Endothelial cell of umbilical vein (primary cell): Measurements from ENCODE around the gene SPECC1L. TPM values are rescaled to one million over a fixed set of nuclear protein-coding genes. Genes with fewer than 3 reads are reported as not detected.

Source experiments
- BruUV-seq: library from RNA; stranded (reverse); fragments of 400-500 nt; replicated peaks from 2 replicates; lab custom pipeline; 2021; lab: Mats Ljungman, UMichigan
- CTCF ChIA-PET: fragments of 300-600, 350-600 bp; sonication (Branson Sonifier 250); formaldehyde crosslinking; loops from one replicate; lab custom pipeline; 2021; ENCODE audit warnings: antibody characterized with exemption, inconsistent platforms; lab: Charles Lee
- POLR2A ChIA-PET: fragments of 300-600, 350-600 bp; sonication (Branson Sonifier 250); formaldehyde crosslinking; loops from one replicate; lab custom pipeline; 2021; ENCODE audit warnings: antibody characterized with exemption, inconsistent platforms; lab: Charles Lee
- DNase-seq: peaks from one replicate; pipeline ENCODE4 v3.0.0-alpha.2; 2011; ENCODE audit warnings: low read depth, low spot score
- FAIRE-seq: peaks from 2 replicates; lab custom pipeline; 2011; peaks lifted over from hg19 to GRCh38; lab: Jason Lieb, UNC
- H2AFZ ChIP-seq: 2 replicates; pipeline ENCODE4 v1.6.0; 2012; ENCODE audit warnings: low read depth, low read length, control low read depth, inconsistent platforms
- H3K27ac ChIP-seq: 2 replicates; pipeline ENCODE4 v1.5.1; 2011; ENCODE audit warnings: low read depth, mild to moderate bottlenecking, control low read depth, low read length, moderate library complexity; ENCODE audit not compliant: insufficient read depth
- H3K27me3 ChIP-seq, 2 experiments: 2 replicates each; pipeline versions ENCODE4 v1.6.0 to v1.6.1; 2011; ENCODE audit warnings: low read length in 2 of 2, mixed read lengths in 1 of 2; ENCODE audit not compliant: control insufficient read depth in 2 of 2, insufficient read depth in 2 of 2
- H3K36me3 ChIP-seq, 2 experiments: 2 replicates in 1 of 2; 3 replicates in 1 of 2; pipeline ENCODE4 v1.5.1; 2011; ENCODE audit warnings: low read length in 2 of 2, mild to moderate bottlenecking in 1 of 2, moderate library complexity in 1 of 2; ENCODE audit not compliant: control insufficient read depth in 2 of 2, insufficient read depth in 2 of 2; ENCODE audit errors: extremely low read depth in 1 of 2
- H3K4me1 ChIP-seq: 3 replicates; pipeline ENCODE4 v1.5.1; 2011; ENCODE audit warnings: mild to moderate bottlenecking, low read length; ENCODE audit not compliant: control insufficient read depth, insufficient read depth; ENCODE audit errors: extremely low read depth
- H3K4me2 ChIP-seq: 2 replicates; pipeline ENCODE4 v1.6.1; 2011; ENCODE audit warnings: low read length, control low read depth, mixed read lengths; ENCODE audit not compliant: insufficient read depth
- H3K4me3 ChIP-seq, 3 experiments: fragments of 200-600 bp in 1 of 3; sonication (generic), shearing (Covaris generic) in 1 of 3; replicated peaks in 1 of 3; 2 replicates each; pipeline ENCODE4 v1.5.1; 2011 to 2016; ENCODE audit warnings: control low read depth in 3 of 3, low read length in 3 of 3, mild to moderate bottlenecking in 2 of 3, inconsistent platforms in 1 of 3, low read depth in 1 of 3, moderate library complexity in 1 of 3; ENCODE audit not compliant: insufficient read depth in 1 of 3
- H3K79me2 ChIP-seq: 2 replicates; pipeline ENCODE4 v1.6.0; 2012; ENCODE audit warnings: low read length, inconsistent platforms; ENCODE audit not compliant: control insufficient read depth, insufficient read depth
- H3K9ac ChIP-seq: replicated peaks from 2 replicates; pipeline ENCODE3; 2011; ENCODE audit warnings: low read length, control low read depth; ENCODE audit not compliant: insufficient read depth; ENCODE audit errors: extremely low read depth
- H3K9me1 ChIP-seq: replicated peaks from 3 replicates; pipeline ENCODE4 v1.6.0; 2011; ENCODE audit warnings: mild to moderate bottlenecking, low read length; ENCODE audit not compliant: control insufficient read depth, insufficient read depth; ENCODE audit errors: extremely low read depth
- H3K9me3 ChIP-seq: replicated peaks from 2 replicates; pipeline ENCODE4 v1.5.1; 2012; ENCODE audit warnings: low read length, inconsistent platforms; ENCODE audit not compliant: control insufficient read depth, insufficient read depth
- H4K20me1 ChIP-seq: replicated peaks from 2 replicates; pipeline ENCODE3; 2011; ENCODE audit warnings: mild to moderate bottlenecking, low read length; ENCODE audit not compliant: control insufficient read depth, insufficient read depth; ENCODE audit errors: extremely low read depth
- CTCF ChIP-seq, 2 donors: IDR thresholded peaks; 1 replicate in 1 of 2; 2 replicates in 1 of 2; pipeline ENCODE4 v1.5.1; 2011; ENCODE audit warnings: low read length in 2 of 2, mild to moderate bottlenecking in 2 of 2, moderate library complexity in 2 of 2, control low read depth in 1 of 2, inconsistent platforms in 1 of 2, low read depth in 1 of 2; ENCODE audit not compliant: insufficient read depth in 1 of 2; ENCODE audit errors: extremely low read depth in 1 of 2
- EZH2 ChIP-seq: IDR thresholded peaks from 2 replicates; pipeline ENCODE4 v1.6.1; 2012; ENCODE audit warnings: borderline replicate concordance, low read depth, mild to moderate bottlenecking, moderate library complexity, low read length, inconsistent platforms; ENCODE audit not compliant: severe bottlenecking
- FOS ChIP-seq: IDR thresholded peaks from 2 replicates; pipeline ENCODE4 v1.6.1; 2011; ENCODE audit warnings: mild to moderate bottlenecking, low read length, moderate library complexity, borderline replicate concordance; ENCODE audit not compliant: insufficient read depth
- JUN ChIP-seq: IDR thresholded peaks from 2 replicates; pipeline ENCODE4 v1.6.1; 2011; ENCODE audit warnings: borderline replicate concordance, low read depth; ENCODE audit not compliant: insufficient read length, insufficient read depth
- MAX ChIP-seq: IDR thresholded peaks from 2 replicates; pipeline ENCODE4 v1.6.1; 2011; ENCODE audit not compliant: insufficient read depth, insufficient read length
- POLR2A ChIP-seq: IDR thresholded peaks from 2 replicates; pipeline ENCODE4 v1.6.1; 2012; ENCODE audit warnings: low read depth, mild to moderate bottlenecking, control low read depth, low read length
- POLR2AphosphoS5 ChIP-seq: IDR thresholded peaks from 2 replicates; pipeline ENCODE4 v1.6.1; 2012; ENCODE audit warnings: low read depth, mild to moderate bottlenecking, control low read depth, low read length, moderate library complexity; ENCODE audit not compliant: insufficient read depth
- dilution Hi-C: fragments of 300-500 bp; cut with MboI; formaldehyde crosslinking; loops from one replicate; pipeline ENCODE4 v1.15.0; 2019; ENCODE audit warnings: low sequenced_read_pairs; ENCODE audit not compliant: extremely low pct_ligation_motif_present
- intact Hi-C: fragments of 100-400 bp; cut with micrococcal nuclease; formaldehyde crosslinking; loops from one replicate; pipeline ENCODE4 v1.10.0; 2022
- polyA plus RNA-seq, 4 experiments: library from polyadenylated mRNA; depleted of rRNA in 3 of 4; stranded (reverse) in 3 of 4; unstranded in 1 of 4; fragments of >200 nt; gene quantifications; 2 replicates each; pipeline versions ENCODE4 v1.2.1 to v1.2.3, GENCODE V29; 2011 to 2012; ENCODE audit warnings: missing spikeins in 1 of 4
- total RNA-seq: library from RNA; stranded (reverse); gene quantifications from 2 replicates; pipeline ENCODE4 v1.2.3, GENCODE V29; 2021

The SPECC1L gene
- total and polyA plus RNA-seq, 2 donors (not counting 3 experiments of a cell fraction or from before 2014, with no cell fraction given): 22.8 to 79.3 TPM

GRCh38 chr22:24384131-24384530, 113.5 kb downstream of the SPECC1L start:
- Histone ChIP-seq H3K4me2 (no peak overlapping the region), H3K9ac (no peak overlapping the region), H2AFZ (no peak overlapping the region), H3K4me3 (no peak overlapping the region), H4K20me1 (no peaks in the 10 kb centered on the region), H3K27me3 (no peaks in the 10 kb centered on the region), H3K79me2 (peaks cover 5% of the 10 kb centered on the region), H3K27ac (no peak overlapping the region), H3K4me1 (peaks cover 15% of the 10 kb centered on the region), H3K9me1 (no peaks in the 10 kb centered on the region), H3K36me3 (no peaks in the 10 kb centered on the region), H3K9me3 (no peaks in the 10 kb centered on the region)
- DNase-seq (no peak), FAIRE-seq (no peak)
- ChIA-PET POLR2A (no interaction called here), CTCF (interaction anchor here (1.1 kb wide), 1 partner anchor 17 kb away, joined by 3 read pairs; no protein-coding TSS in a partner anchor)
- BruUV-seq: no TSS peak
- intact Hi-C loops: no loop called here
- no peak for TF ChIP-seq POLR2A
- no peak for TF ChIP-seq FOS
- no peak for TF ChIP-seq CTCF (IDR thresholded peaks at IDR 0.05; ENCODE audit: extremely low read depth in 1 of 2, insufficient read depth in 1 of 2, low read depth in 1 of 2, low read length in 2 of 2)
- no peak for TF ChIP-seq POLR2AphosphoS5
- no peak for TF ChIP-seq EZH2
- TF ChIP-seq JUN: no peak
- TF ChIP-seq MAX: no peak
- dilution Hi-C loops: no loop called here
